Kidney capillary endothelial cell (primary cell): ENCODE measurements around the gene FBLN5.

Source experiments
- DNase-seq: peaks from one replicate; pipeline ENCODE4 v3.0.0-alpha.2; 2018; ENCODE audit warnings: low spot score

FBLN5 gene

GRCh38 chr14:91829511-91829910 lies 118.0 kb downstream of the FBLN5 start:
- DNase-seq: no peak

- no peak for DNase-seq
Measured at GRCh38 chr14:91827746-91828145, 119.7 kb downstream of the FBLN5 start.
